Calu3 (cell line): ENCODE results near the gene BDH1. TPM values are rescaled to one million over a fixed set of nuclear protein-coding genes. Genes with fewer than 3 reads are reported as not detected.
"Not testable (repeated sequence)": the region's sequence is repeated elsewhere in the genome, so short reads cannot be mapped to it uniquely, and the experiment has no call there.

Source experiments
- BruUV-seq: library from RNA; stranded (reverse); fragments of 400-500 nt; replicated peaks from 2 replicates; lab custom pipeline; 2021; lab: Mats Ljungman, UMichigan
- CTCF ChIA-PET: fragments of 300-600 bp; sonication (Branson Sonifier 250); formaldehyde crosslinking; loops from one replicate; lab custom pipeline; 2022; ENCODE audit warnings: antibody characterized with exemption; lab: Charles Lee
- DNase-seq: peaks from one replicate; pipeline ENCODE4 v3.0.0; 2022
- H3K27ac Mint-ChIP-seq: one replicate; pipeline ENCODE4 v1.8.0; 2022; ENCODE audit warnings: mixed read lengths; ENCODE audit not compliant: unreplicated experiment
- H3K27me3 Mint-ChIP-seq: one replicate; pipeline ENCODE4 v1.8.0; 2022; ENCODE audit warnings: mixed read lengths; ENCODE audit not compliant: unreplicated experiment
- H3K36me3 Mint-ChIP-seq: one replicate; pipeline ENCODE4 v1.8.0; 2022; ENCODE audit warnings: mild to moderate bottlenecking, moderate library complexity, mixed read lengths; ENCODE audit not compliant: insufficient read depth, unreplicated experiment
- H3K4me1 Mint-ChIP-seq: one replicate; pipeline ENCODE4 v1.8.0; 2022; ENCODE audit warnings: mild to moderate bottlenecking, low read depth, mixed read lengths; ENCODE audit not compliant: unreplicated experiment
- H3K4me3 Mint-ChIP-seq: one replicate; pipeline ENCODE4 v1.8.0; 2022; ENCODE audit warnings: mild to moderate bottlenecking, low read depth, moderate library complexity, mixed read lengths; ENCODE audit not compliant: unreplicated experiment
- H3K9me3 Mint-ChIP-seq: one replicate; pipeline ENCODE4 v1.8.0; 2022; ENCODE audit warnings: low read depth, mixed read lengths; ENCODE audit not compliant: unreplicated experiment
- CTCF ChIP-seq: fragments of 200-600 bp; IDR thresholded peaks from one replicate; pipeline ENCODE4 v1.8.0; 2022; ENCODE audit warnings: antibody characterized with exemption; ENCODE audit not compliant: unreplicated experiment
- intact Hi-C: fragments of 100-400 bp; cut with micrococcal nuclease; formaldehyde crosslinking; loops from one replicate; pipeline ENCODE4 v1.10.0; 2022; ENCODE audit not compliant: unreplicated experiment
- total RNA-seq: library from RNA; stranded (reverse); gene quantifications from 2 replicates; pipeline ENCODE4 v1.2.3, GENCODE V29; 2022

Gene BDH1
- total RNA-seq, 1 experiment from 2014 or later: 49.0 TPM

GRCh38 chr3:197576838-197577237, 21.1 kb upstream of the BDH1 start:
- no TSS peak for BruUV-seq
- no peaks in the 10 kb centered on the region for H3K36me3 Mint-ChIP-seq
- H3K4me3 Mint-ChIP-seq: no peak overlapping the region
- TF ChIP-seq CTCF: no peak
- H3K9me3 Mint-ChIP-seq: peaks cover 9% of the 10 kb centered on the region
- CTCF ChIA-PET: no interaction called here
- no peaks in the 10 kb centered on the region for H3K4me1 Mint-ChIP-seq
- DNase-seq: no peak
- H3K27ac Mint-ChIP-seq: no peak overlapping the region
- intact Hi-C loops: no loop called here
- peaks cover 25% of the 10 kb centered on the region for H3K27me3 Mint-ChIP-seq

GRCh38 chr3:197575362-197575761, 19.6 kb upstream of the BDH1 start:
- DNase-seq: no peak
- no peak for TF ChIP-seq CTCF
- no peaks in the 10 kb centered on the region for H3K4me1 Mint-ChIP-seq
- intact Hi-C loops: no loop called here
- no peak overlapping the region for H3K4me3 Mint-ChIP-seq
- BruUV-seq: no TSS peak
- no peak overlapping the region for H3K27ac Mint-ChIP-seq
- no peaks in the 10 kb centered on the region for H3K36me3 Mint-ChIP-seq
- peaks cover 14% of the 10 kb centered on the region for H3K9me3 Mint-ChIP-seq
- CTCF ChIA-PET: no interaction called here
- peaks cover 25% of the 10 kb centered on the region for H3K27me3 Mint-ChIP-seq

GRCh38 chr3:197574396-197574991, 18.7 kb upstream of the BDH1 start:
- H3K9me3 Mint-ChIP-seq: peaks cover 11% of the 10 kb centered on the region
- H3K27ac Mint-ChIP-seq, H3K4me3 Mint-ChIP-seq, H3K4me1 Mint-ChIP-seq, DNase-seq, intact Hi-C loops, BruUV-seq, CTCF ChIA-PET, H3K36me3 Mint-ChIP-seq: not testable (repeated sequence)
- H3K27me3 Mint-ChIP-seq: peaks cover 25% of the 10 kb centered on the region

- Mint-ChIP-seq H3K27me3 (peaks cover 25% of the 10 kb centered on the region), H3K4me3 (no peak overlapping the region), H3K27ac (no peak overlapping the region), H3K9me3 (peaks cover 5% of the 10 kb centered on the region), H3K4me1 (no peaks in the 10 kb centered on the region), H3K36me3 (no peaks in the 10 kb centered on the region)
- CTCF ChIA-PET: no interaction called here
- DNase-seq: no peak
- BruUV-seq: no TSS peak
- no peak for TF ChIP-seq CTCF
- intact Hi-C loops: no loop called here
These were observed 17.4 kb upstream of the BDH1 start for GRCh38 chr3:197573048-197573767.

- H3K27ac Mint-ChIP-seq, H3K4me1 Mint-ChIP-seq, H3K36me3 Mint-ChIP-seq, BruUV-seq, CTCF ChIA-PET, intact Hi-C loops, H3K4me3 Mint-ChIP-seq, H3K9me3 Mint-ChIP-seq, DNase-seq: not testable (repeated sequence)
- peaks cover 25% of the 10 kb centered on the region for H3K27me3 Mint-ChIP-seq
These were observed 16.1 kb upstream of the BDH1 start for GRCh38 chr3:197571880-197572172.

GRCh38 chr3:197571074-197571879, 15.5 kb upstream of the BDH1 start:
- CTCF ChIA-PET, intact Hi-C loops, H3K4me1 Mint-ChIP-seq, DNase-seq, H3K4me3 Mint-ChIP-seq, H3K27ac Mint-ChIP-seq, H3K36me3 Mint-ChIP-seq, BruUV-seq, H3K9me3 Mint-ChIP-seq: not testable (repeated sequence)
- H3K27me3 Mint-ChIP-seq: peaks cover 25% of the 10 kb centered on the region

GRCh38 chr3:197569433-197569832, 13.7 kb upstream of the BDH1 start:
- intact Hi-C loops, H3K27ac Mint-ChIP-seq, DNase-seq, BruUV-seq, H3K36me3 Mint-ChIP-seq, CTCF ChIA-PET, H3K4me3 Mint-ChIP-seq, H3K9me3 Mint-ChIP-seq, H3K4me1 Mint-ChIP-seq: not testable (repeated sequence)
- H3K27me3 Mint-ChIP-seq: peaks cover 15% of the 10 kb centered on the region
